HL-60 (cell line): ENCODE data around the gene NCBP2L.
"Not testable (repeated sequence)": the region's sequence is repeated elsewhere in the genome, so short reads cannot be mapped to it uniquely, and the experiment has no call there.

Experiments used
- DNase-seq, 2 experiments: peaks; one replicate each; pipeline ENCODE4 v3.0.0-alpha.2; 2010 to 2020; ENCODE audit warnings: low read depth in 1 of 2, low spot score in 1 of 2
- H3K27ac ChIP-seq: fragments of 250-450 bp; sonication (Bioruptor Pico); replicated peaks from 2 replicates; pipeline ENCODE4 v1.5.1; 2020; ENCODE audit warnings: mild to moderate bottlenecking, moderate library complexity
- H3K27me3 ChIP-seq: fragments of 250-450 bp; sonication (Bioruptor Pico); 2 replicates; pipeline ENCODE4 v1.5.1; 2021; ENCODE audit warnings: mild to moderate bottlenecking, moderate library complexity; ENCODE audit not compliant: insufficient read depth, poor library complexity, severe bottlenecking
- H3K4me3 ChIP-seq: replicated peaks from 2 replicates; pipeline ENCODE4 v1.5.1; 2011; ENCODE audit warnings: mild to moderate bottlenecking, control low read depth, low read length; ENCODE audit not compliant: insufficient read depth
- GABPA ChIP-seq: IDR thresholded peaks from 2 replicates; pipeline ENCODE4 v1.6.1; 2012; ENCODE audit warnings: low read depth
- POLR2AphosphoS5 ChIP-seq: IDR thresholded peaks from 2 replicates; pipeline ENCODE4 v1.6.1; 2012; ENCODE audit warnings: low read depth
- SPI1 ChIP-seq: IDR thresholded peaks from 2 replicates; pipeline ENCODE4 v1.6.1; 2012; ENCODE audit warnings: low read depth, mild to moderate bottlenecking, borderline replicate concordance
- TF ChIP-seq, protein P1 (sequence below): IDR thresholded peaks from 2 replicates; pipeline ENCODE4 v1.6.1; 2012; ENCODE audit warnings: low read depth; ENCODE audit not compliant: insufficient replicate concordance
- TF ChIP-seq, protein P2 (sequence below): IDR thresholded peaks from one replicate; pipeline ENCODE4 v1.5.1; 2011; ENCODE audit warnings: low read length, control low read depth, inconsistent platforms; ENCODE audit not compliant: insufficient read depth

NCBP2L gene

DNA sequence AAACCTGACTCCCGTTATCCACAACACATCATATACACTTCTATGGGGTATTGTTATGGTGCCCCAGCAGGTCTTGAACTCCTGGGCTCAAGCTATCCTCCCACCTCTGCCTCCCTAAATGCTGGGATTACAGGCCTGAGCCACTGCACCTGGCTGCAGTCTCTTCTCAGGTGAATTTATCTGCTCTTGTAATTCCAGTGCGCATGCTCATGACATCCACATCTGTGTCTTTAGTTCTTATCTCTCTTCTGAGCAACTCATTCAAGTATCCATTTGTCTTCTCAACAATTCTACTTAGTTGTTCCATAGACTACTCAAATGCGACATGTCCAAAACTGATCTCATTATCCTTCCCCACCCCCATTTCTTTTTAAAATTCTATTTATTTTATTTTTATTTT, 27.6 kb downstream of the NCBP2L start:
- no peaks in the 10 kb centered on the region for H3K27me3 ChIP-seq
- H3K4me3 ChIP-seq, result no peak overlapping the region
- no peak overlapping the region for H3K27ac ChIP-seq
- TF ChIP-seq SPI1, result no peak
- no peak for TF ChIP-seq POLR2AphosphoS5
- TF ChIP-seq, protein P1, sequence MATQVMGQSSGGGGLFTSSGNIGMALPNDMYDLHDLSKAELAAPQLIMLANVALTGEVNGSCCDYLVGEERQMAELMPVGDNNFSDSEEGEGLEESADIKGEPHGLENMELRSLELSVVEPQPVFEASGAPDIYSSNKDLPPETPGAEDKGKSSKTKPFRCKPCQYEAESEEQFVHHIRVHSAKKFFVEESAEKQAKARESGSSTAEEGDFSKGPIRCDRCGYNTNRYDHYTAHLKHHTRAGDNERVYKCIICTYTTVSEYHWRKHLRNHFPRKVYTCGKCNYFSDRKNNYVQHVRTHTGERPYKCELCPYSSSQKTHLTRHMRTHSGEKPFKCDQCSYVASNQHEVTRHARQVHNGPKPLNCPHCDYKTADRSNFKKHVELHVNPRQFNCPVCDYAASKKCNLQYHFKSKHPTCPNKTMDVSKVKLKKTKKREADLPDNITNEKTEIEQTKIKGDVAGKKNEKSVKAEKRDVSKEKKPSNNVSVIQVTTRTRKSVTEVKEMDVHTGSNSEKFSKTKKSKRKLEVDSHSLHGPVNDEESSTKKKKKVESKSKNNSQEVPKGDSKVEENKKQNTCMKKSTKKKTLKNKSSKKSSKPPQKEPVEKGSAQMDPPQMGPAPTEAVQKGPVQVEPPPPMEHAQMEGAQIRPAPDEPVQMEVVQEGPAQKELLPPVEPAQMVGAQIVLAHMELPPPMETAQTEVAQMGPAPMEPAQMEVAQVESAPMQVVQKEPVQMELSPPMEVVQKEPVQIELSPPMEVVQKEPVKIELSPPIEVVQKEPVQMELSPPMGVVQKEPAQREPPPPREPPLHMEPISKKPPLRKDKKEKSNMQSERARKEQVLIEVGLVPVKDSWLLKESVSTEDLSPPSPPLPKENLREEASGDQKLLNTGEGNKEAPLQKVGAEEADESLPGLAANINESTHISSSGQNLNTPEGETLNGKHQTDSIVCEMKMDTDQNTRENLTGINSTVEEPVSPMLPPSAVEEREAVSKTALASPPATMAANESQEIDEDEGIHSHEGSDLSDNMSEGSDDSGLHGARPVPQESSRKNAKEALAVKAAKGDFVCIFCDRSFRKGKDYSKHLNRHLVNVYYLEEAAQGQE, result no peak
- TF ChIP-seq GABPA, result no peak
- TF ChIP-seq, protein P2, sequence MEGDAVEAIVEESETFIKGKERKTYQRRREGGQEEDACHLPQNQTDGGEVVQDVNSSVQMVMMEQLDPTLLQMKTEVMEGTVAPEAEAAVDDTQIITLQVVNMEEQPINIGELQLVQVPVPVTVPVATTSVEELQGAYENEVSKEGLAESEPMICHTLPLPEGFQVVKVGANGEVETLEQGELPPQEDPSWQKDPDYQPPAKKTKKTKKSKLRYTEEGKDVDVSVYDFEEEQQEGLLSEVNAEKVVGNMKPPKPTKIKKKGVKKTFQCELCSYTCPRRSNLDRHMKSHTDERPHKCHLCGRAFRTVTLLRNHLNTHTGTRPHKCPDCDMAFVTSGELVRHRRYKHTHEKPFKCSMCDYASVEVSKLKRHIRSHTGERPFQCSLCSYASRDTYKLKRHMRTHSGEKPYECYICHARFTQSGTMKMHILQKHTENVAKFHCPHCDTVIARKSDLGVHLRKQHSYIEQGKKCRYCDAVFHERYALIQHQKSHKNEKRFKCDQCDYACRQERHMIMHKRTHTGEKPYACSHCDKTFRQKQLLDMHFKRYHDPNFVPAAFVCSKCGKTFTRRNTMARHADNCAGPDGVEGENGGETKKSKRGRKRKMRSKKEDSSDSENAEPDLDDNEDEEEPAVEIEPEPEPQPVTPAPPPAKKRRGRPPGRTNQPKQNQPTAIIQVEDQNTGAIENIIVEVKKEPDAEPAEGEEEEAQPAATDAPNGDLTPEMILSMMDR, result no peak
- DNase-seq, result no peak

DNA sequence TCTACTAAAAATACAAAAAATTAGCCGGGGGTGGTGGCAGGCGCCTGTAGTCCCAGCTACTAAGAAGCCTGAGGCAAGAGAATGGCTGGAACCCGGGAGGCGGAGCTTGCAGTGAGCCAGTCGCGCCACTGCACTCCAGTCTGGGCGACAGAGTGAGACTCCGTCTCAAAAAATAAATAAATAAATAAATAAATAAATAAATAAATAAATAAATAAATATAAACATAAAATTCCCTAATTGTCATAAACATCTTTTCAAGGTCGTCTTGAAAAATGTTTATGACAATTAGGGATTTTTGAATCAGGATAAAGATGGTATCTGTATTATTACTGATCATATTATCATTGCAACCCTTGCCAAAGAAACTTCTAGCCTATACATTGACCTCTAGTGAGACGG, 32.5 kb downstream of the NCBP2L start:
- not testable (repeated sequence) for DNase-seq, H3K27me3 ChIP-seq, H3K27ac ChIP-seq, H3K4me3 ChIP-seq

DNA sequence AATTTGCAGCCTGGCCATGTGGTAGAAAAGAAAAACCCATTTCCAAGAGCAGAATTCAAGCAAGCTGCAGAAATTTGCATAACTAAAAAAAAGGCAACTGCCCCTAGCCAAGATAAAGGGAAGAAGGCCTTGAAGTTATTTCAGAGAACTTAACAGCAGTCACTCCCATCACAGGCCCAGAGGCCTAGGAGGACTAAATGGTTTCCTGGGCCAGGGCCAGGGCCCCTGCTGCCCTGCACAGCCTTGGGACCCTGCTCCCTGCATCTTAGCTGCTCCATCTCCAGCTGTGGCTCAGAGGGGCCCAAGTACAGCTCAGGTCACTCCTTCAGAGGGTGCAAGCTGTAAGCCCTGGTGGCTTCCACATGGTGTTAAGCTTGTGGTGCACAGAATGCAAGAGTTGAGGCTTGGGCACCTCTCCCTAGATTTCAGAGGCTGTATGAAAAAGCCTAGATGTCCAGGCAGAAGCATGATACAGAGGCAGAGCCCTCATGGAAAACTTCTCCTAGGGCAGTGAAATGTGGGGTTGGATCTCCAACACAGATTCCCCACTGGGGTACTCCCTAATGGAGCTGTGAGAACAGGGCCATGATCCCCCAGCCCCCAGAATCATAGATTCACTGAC, 41.5 kb downstream of the NCBP2L start:
- Histone ChIP-seq H3K27ac (no peak overlapping the region), H3K27me3 (no peaks in the 10 kb centered on the region), H3K4me3 (no peak overlapping the region)
- no peak for DNase-seq
- no peak for TF ChIP-seq POLR2AphosphoS5
- TF ChIP-seq, protein P1, result no peak
- TF ChIP-seq, protein P2, result no peak
- no peak for TF ChIP-seq GABPA
- TF ChIP-seq SPI1, result no peak

DNA sequence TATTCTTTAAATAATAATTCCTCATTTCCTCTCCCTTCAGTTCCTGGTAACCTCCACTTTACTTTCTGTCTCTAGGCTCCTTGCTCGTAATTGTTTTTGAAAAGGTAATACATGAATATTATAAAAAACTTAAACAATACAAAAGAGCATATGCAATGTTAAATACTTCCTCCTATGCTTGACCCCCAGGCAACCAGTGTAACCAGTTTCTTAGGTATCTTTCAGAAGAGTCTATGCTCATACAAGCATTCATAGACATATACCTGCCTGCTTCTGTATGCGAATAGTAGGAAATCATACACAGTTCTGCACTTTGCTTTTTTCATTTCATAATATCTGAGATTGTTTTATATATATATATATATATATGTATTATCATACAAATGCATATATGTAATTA, 45.5 kb downstream of the NCBP2L start:
- DNase-seq, result no peak

More for the DNA sequence above, 45.5 kb downstream of the NCBP2L start:
- TF ChIP-seq, protein P2, result no peak
- no peak for TF ChIP-seq POLR2AphosphoS5
- TF ChIP-seq, protein P1, result no peak
- no peak for TF ChIP-seq GABPA
- TF ChIP-seq SPI1, result no peak
- H3K27me3 ChIP-seq, result peaks cover 2% of the 10 kb centered on the region
- H3K4me3 ChIP-seq, result no peak overlapping the region
- no peak overlapping the region for H3K27ac ChIP-seq
